RWPE2 (cell line): ENCODE results near the gene KNSTRN.
A peak's percentile ranks its signal among the peaks of the same experiment; 100 is the strongest.

Experiments used
- ATAC-seq: fragments of 200-7000 bp; cut with Tn5 transposase; 3 replicates; pipeline ENCODE4 v1.9.1; 2021; ENCODE audit warnings: low read depth
- DNase-seq: peaks from one replicate; pipeline ENCODE4 v3.0.0-alpha.2; 2020; ENCODE audit warnings: low spot score
- H3K27ac ChIP-seq: fragments of 450-650 bp; 2 replicates; pipeline ENCODE4 v1.5.1; 2017; ENCODE audit warnings: mild to moderate bottlenecking; ENCODE audit not compliant: poor library complexity, severe bottlenecking
- H3K27me3 ChIP-seq: fragments of 250-450 bp; sonication (Bioruptor Pico); 2 replicates; pipeline ENCODE4 v1.5.1; 2021; ENCODE audit warnings: mild to moderate bottlenecking, moderate library complexity; ENCODE audit not compliant: insufficient read depth, poor library complexity, severe bottlenecking
- H3K36me3 ChIP-seq: fragments of 250-450 bp; sonication (Bioruptor Pico); 2 replicates; pipeline ENCODE4 v1.5.1; 2020; ENCODE audit warnings: low read depth, mild to moderate bottlenecking, moderate library complexity
- H3K4me1 ChIP-seq: fragments of 250-450 bp; sonication (Bioruptor Pico); 2 replicates; pipeline ENCODE4 v1.5.1; 2021; ENCODE audit warnings: mild to moderate bottlenecking, moderate library complexity; ENCODE audit not compliant: insufficient read depth, poor library complexity, severe bottlenecking
- H3K4me3 ChIP-seq: fragments of 250-450 bp; sonication (Bioruptor Pico); 2 replicates; pipeline ENCODE4 v1.5.1; 2021; ENCODE audit warnings: mild to moderate bottlenecking, moderate library complexity; ENCODE audit not compliant: severe bottlenecking
- H3K9me3 ChIP-seq: fragments of 250-450 bp; sonication (Bioruptor Pico); 2 replicates; pipeline ENCODE4 v1.5.1; 2021; ENCODE audit warnings: mild to moderate bottlenecking, moderate library complexity; ENCODE audit not compliant: severe bottlenecking
- CTCF ChIP-seq: fragments of 450-650 bp; IDR thresholded peaks from one replicate; pipeline ENCODE4 v1.5.1; 2017; ENCODE audit warnings: mild to moderate bottlenecking, moderate library complexity; ENCODE audit not compliant: poor library complexity, severe bottlenecking

The KNSTRN gene

GRCh38 chr15:40365624-40366456 is 16.7 kb upstream of the KNSTRN start:
- H3K36me3 ChIP-seq = no peaks in the 10 kb centered on the region
- H3K9me3 ChIP-seq = no peaks in the 10 kb centered on the region
- H3K4me1 ChIP-seq = no peaks in the 10 kb centered on the region
- no peak for TF ChIP-seq CTCF
- H3K4me3 ChIP-seq = no peak overlapping the region
- DNase-seq = no peak
- no peak for ATAC-seq
- H3K27me3 ChIP-seq = no peaks in the 10 kb centered on the region
- H3K27ac ChIP-seq = no peak overlapping the region

GRCh38 chr15:40366457-40367370 is 15.8 kb upstream of the KNSTRN start:
- no peak overlapping the region for H3K27ac ChIP-seq
- DNase-seq = no peak
- H3K27me3 ChIP-seq = no peaks in the 10 kb centered on the region
- H3K4me1 ChIP-seq = no peaks in the 10 kb centered on the region
- H3K36me3 ChIP-seq = no peaks in the 10 kb centered on the region
- no peak for ATAC-seq
- no peak for TF ChIP-seq CTCF
- H3K4me3 ChIP-seq = no peak overlapping the region
- no peaks in the 10 kb centered on the region for H3K9me3 ChIP-seq

GRCh38 chr15:40367371-40367685 is 15.2 kb upstream of the KNSTRN start:
- TF ChIP-seq CTCF = no peak
- Histone ChIP-seq H3K4me1 (no peaks in the 10 kb centered on the region), H3K27me3 (no peaks in the 10 kb centered on the region), H3K9me3 (no peaks in the 10 kb centered on the region), H3K4me3 (no peak overlapping the region), H3K27ac (no peak overlapping the region), H3K36me3 (no peaks in the 10 kb centered on the region)
- DNase-seq (no peak), ATAC-seq (no peak)

- peak; percentile 90 for ATAC-seq
- peak; percentile 93 for DNase-seq
- no peak overlapping the region for H3K27ac ChIP-seq
Observed at GRCh38 chr15:40367686-40368611, 14.6 kb upstream of the KNSTRN start.

More at GRCh38 chr15:40367686-40368611, 14.6 kb upstream of the KNSTRN start:
- peak; percentile 100 for TF ChIP-seq CTCF
- H3K36me3 ChIP-seq = no peaks in the 10 kb centered on the region
- no peaks in the 10 kb centered on the region for H3K27me3 ChIP-seq
- no peaks in the 10 kb centered on the region for H3K9me3 ChIP-seq
- H3K4me1 ChIP-seq = no peaks in the 10 kb centered on the region
- peak overlapping the region; percentile 8 for H3K4me3 ChIP-seq
